Measurements from ENCODE around the gene FGF18.

DNA sequence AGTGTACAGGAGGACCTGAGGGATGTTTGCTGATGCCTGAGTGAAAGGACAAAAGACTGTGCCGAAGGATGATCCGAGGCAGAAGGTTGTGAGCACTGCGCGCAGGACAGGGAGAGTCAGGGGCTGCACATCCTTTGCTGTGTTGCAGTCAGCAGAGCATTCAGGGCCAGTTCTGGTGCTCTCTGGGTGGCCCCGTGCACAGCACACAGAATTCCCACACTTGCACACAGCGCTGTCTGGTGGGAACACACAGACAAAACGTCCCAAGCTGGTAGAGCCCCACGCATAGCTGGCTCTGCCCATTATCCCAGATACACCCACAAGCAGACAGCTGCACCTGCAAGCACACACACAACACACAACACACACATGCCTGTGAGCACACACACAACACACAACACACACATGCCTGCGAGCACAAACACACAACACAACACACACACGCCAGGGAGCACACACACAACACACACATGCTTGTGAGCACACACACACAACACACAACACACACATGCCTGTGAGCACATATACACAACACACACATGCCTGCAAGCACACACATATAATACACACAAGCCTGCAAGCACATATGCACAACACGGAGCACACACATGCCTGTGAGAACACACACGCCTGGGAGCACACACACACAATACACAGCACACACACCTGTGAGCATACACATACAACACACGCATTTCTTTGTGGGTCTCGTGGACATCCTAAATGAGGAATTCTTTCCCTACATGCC lies 74.4 kb downstream of the FGF18 start:
- TF ChIP-seq CTCF (IDR thresholded peaks at IDR 0.05): no peak
- TF ChIP-seq EZH2 (IDR thresholded peaks at IDR 0.05): no peak

All from neural progenitor cell (in vitro differentiated cells).